ENCODE results near the gene SNX5. TPM values are rescaled to one million over a fixed set of nuclear protein-coding genes. Genes with fewer than 3 reads are reported as not detected.
A peak's percentile ranks its signal among the peaks of the same experiment; 100 is the strongest.

Gene SNX5
- total RNA-seq, 4 donors from 2014 or later = 58.3 to 67.3 (median 63.9) TPM

- Histone ChIP-seq H3K9me3 (no peaks in the 10 kb centered on the region), H3K4me3 (no peak overlapping the region), H3K36me3 (peaks cover 0 to 21% (median 13%) of the 10 kb centered on the region in 4 donors), H3K27me3 (no peaks in the 10 kb centered on the region), H3K27ac (replicated peaks in 1 of 4) (peak overlapping the region; percentile 70 to 79 (median 76)), H3K4me1 (peaks cover 63 to 92% (median 88%) of the 10 kb centered on the region in 4 donors)
- intact Hi-C loops (cut with DNase I) = no loop called here
- no peak for DNase-seq (ENCODE audit: extremely low spot score)
- 86% methylated on average over 5 of the region's 5 CpGs for WGBS
- TF ChIP-seq EP300 (IDR thresholded peaks at IDR 0.05) (no peak), POLR2AphosphoS5 (IDR thresholded peaks at IDR 0.05) (no peak), CTCF (IDR thresholded peaks at IDR 0.05) (no peak), POLR2A (IDR thresholded peaks at IDR 0.05; ENCODE audit: low read depth) (no peak)
These were observed 9.4 kb downstream of the SNX5 start for GRCh38 chr20:17959257-17959627.

- Histone ChIP-seq H3K4me1 (peaks cover 58 to 87% (median 82%) of the 10 kb centered on the region in 4 donors), H3K9me3 (no peaks in the 10 kb centered on the region), H3K27ac (replicated peaks in 1 of 4) (peak overlapping the region; percentile 70 to 79 (median 76)), H3K27me3 (no peaks in the 10 kb centered on the region), H3K36me3 (peaks cover 0 to 28% (median 19%) of the 10 kb centered on the region in 4 donors), H3K4me3 (no peak overlapping the region)
- 42% methylated on average over 5 of the region's 5 CpGs for WGBS
- TF ChIP-seq CTCF (IDR thresholded peaks at IDR 0.05) = peak; percentile 27 to 32 (median 28)
- TF ChIP-seq EP300 (IDR thresholded peaks at IDR 0.05) = no peak
- no peak for TF ChIP-seq POLR2AphosphoS5 (IDR thresholded peaks at IDR 0.05)
- TF ChIP-seq POLR2A (IDR thresholded peaks at IDR 0.05; ENCODE audit: low read depth) = no peak
- no peak for DNase-seq (ENCODE audit: extremely low spot score)
- intact Hi-C loops (cut with DNase I) = no loop called here
These were observed 10.0 kb downstream of the SNX5 start for GRCh38 chr20:17958373-17959256.

GRCh38 chr20:17957505-17958363, 10.9 kb downstream of the SNX5 start:
- peak overlapping the region; percentile 70 to 79 (median 76) for H3K27ac ChIP-seq (replicated peaks in 1 of 4)
- no peaks in the 10 kb centered on the region for H3K9me3 ChIP-seq
- intact Hi-C loops (cut with DNase I) = no loop called here
- H3K4me1 ChIP-seq = peaks cover 51 to 80% (median 73%) of the 10 kb centered on the region in 4 donors
- H3K4me3 ChIP-seq = no peak overlapping the region
- 54% methylated on average over 5 of the region's 5 CpGs for WGBS
- no peak for DNase-seq (ENCODE audit: extremely low spot score)
- TF ChIP-seq POLR2AphosphoS5 (IDR thresholded peaks at IDR 0.05) = peak in 1 of 2 donors; percentile 3
- no peak for TF ChIP-seq EP300 (IDR thresholded peaks at IDR 0.05)
- no peaks in the 10 kb centered on the region for H3K27me3 ChIP-seq
- H3K36me3 ChIP-seq = peaks cover 0 to 36% (median 28%) of the 10 kb centered on the region in 4 donors

GRCh38 chr20:17956099-17956685, 12.4 kb downstream of the SNX5 start:
- no peak for DNase-seq (ENCODE audit: extremely low spot score)
- no peak overlapping the region for H3K4me3 ChIP-seq
- no peaks in the 10 kb centered on the region for H3K27me3 ChIP-seq
- WGBS = 82% methylated on average over 8 of the region's 8 CpGs
- no peaks in the 10 kb centered on the region for H3K9me3 ChIP-seq
- peaks cover 8 to 52% (median 42%) of the 10 kb centered on the region in 4 donors for H3K36me3 ChIP-seq
- peaks cover 38 to 65% (median 58%) of the 10 kb centered on the region in 4 donors for H3K4me1 ChIP-seq
- TF ChIP-seq CTCF (IDR thresholded peaks at IDR 0.05) = no peak
- intact Hi-C loops (cut with DNase I) = no loop called here
- peak overlapping the region; percentile 3 to 79 (median 76) for H3K27ac ChIP-seq (replicated peaks in 1 of 4)
